ENCODE data around the gene IGSF9.

Gene IGSF9

DNA sequence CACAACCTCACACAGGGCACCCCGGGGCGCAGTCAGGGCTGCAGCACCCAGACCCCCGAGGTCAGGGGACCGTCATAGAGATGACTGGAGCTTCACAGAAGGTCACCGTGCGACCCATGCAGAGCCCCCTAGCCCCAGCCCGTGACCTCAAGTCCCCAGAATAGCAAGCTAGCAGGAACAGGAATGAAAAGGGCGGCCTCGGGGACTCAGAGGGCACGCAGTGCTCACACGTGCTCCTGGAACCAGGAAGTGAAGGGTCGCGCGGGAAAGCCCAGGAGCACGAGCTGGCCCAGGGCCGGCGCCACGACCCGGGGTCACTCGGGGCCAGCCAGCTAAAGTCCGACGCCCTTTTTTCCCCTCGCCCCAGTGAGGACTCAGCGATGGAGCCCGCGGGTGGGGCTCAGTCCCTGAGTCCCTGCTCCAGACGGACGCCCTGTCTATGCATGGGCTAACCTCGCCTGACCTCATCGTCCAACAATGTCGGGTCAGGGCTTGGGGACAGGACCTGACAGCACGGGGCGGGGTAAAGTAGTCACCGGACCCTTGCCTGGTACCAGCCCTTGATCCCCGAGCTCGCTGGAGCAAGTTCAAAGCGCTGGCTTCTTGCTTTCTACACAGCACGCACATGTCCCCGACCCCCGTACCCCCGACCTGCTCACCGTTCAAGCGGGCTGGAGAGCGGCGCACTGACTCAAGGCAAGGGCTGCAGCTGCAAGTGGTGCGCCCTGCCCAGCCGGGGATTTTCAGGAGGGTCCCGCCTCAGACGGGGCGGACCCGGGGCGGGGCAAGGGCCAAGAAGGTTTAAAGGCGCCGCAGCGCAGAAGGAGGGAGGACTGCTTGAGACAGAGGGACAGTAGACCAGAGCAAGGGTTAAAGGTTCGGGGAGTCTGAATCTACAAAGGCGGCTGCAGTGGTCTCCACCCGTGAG is 20.4 kb downstream of the IGSF9 start, which contains the start of gene TAGLN2:
TSS of gene TAGLN2 (minus strand) at position 717 of the 928 bp plus-strand sequence. CDS start 4,998 bp downstream, outside the sequence.
- Mint-ChIP-seq H3K27ac (peak within 1 kb of the TSS; percentile 99), H3K4me1 (ENCODE audit: low read depth) (peaks cover 55% of the 10 kb centered on the region), H3K36me3 (ENCODE audit: low read depth) (peaks cover 41% of the 10 kb centered on the region), H3K4me3 (peak within 1 kb of the TSS; percentile 98), H3K9me3 (no peaks in the 10 kb centered on the region), H3K27me3 (no peaks in the 10 kb centered on the region)

DNA sequence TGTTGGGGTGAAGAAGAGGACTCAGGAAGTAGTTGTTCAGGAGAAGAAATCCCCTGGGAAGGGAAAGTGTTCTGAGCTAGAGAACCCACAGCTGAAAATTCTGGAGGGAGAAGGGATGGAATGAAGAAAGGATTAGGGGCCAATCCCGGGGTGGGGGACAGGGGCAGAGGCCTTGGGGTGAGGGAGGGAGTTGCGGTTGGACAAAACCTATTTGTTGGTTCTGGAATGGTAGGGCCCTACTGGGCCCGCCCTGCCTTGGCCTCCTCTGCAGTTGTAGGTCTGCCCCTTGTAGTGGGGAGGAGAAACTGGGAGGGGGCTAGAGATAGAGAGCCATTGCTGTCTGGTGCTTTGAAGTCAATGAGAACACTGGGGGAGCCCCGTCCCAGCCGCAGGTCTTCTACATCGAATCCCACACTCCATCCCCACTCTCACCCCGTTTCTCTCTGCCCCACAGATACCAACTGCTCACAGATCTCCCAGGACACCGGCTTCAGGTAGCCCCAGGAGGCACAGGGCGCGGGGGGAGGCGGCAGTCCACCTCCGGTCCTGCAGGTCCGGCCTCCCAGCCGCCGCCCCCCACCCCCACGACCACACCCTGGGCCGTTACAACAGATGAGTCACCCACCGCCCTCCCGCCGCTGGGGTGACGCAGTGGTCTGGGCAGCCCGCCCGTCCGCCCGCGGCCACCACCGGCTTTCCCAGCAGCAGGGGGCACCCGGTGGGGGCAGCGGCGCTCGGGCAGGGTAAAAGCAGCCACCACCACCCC is 21.2 kb downstream of the IGSF9 start:
- Mint-ChIP-seq H3K4me1 (ENCODE audit: low read depth) (peaks cover 63% of the 10 kb centered on the region), H3K9me3 (no peaks in the 10 kb centered on the region), H3K27me3 (no peaks in the 10 kb centered on the region), H3K36me3 (ENCODE audit: low read depth) (peaks cover 49% of the 10 kb centered on the region), H3K27ac (peak overlapping the region; percentile 99), H3K4me3 (peak overlapping the region; percentile 98)

DNA sequence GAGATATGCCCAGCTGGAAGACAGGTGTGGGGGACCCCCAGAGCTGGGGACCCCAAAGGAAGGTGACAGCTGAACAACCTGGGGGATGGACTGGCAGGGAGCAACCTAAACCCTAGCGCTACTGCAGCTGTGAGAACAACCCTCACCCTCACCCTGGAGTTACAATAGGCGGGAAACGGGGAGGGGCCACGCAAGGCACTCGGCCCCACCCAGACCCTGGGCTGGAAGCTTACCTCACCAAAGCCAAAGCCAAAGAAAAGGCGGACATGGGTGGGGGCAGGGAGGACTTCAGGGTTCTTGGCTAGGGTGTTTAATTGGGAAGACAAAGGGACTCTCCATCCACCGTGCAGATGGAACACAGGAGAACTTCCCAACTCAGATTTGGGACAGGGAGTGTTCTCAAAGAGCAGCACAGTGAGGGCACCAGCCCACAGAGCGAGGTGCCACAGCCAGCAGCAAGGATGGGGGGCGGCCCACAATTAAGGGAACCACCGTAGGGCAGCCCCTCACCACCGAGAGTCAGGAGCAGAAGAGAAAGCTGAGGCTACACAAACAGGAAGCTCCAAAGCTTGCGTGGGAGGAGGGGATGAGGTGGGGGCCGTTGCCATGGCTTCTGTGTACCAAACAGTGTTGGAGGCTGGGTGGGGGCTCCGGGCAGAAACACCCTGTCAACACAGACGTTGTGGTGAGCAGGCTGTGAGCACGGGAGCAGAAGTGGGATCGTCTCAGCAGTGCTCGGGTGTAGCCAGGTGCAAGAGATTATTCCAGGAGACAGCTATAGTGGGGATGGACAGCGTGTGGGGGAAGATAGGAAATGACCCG is 22.0 kb downstream of the IGSF9 start:
- H3K4me3 Mint-ChIP-seq = peak overlapping the region; percentile 98
- H3K27me3 Mint-ChIP-seq = no peaks in the 10 kb centered on the region
- H3K9me3 Mint-ChIP-seq = no peaks in the 10 kb centered on the region
- H3K4me1 Mint-ChIP-seq (ENCODE audit: low read depth) = peaks cover 70% of the 10 kb centered on the region
- peaks cover 55% of the 10 kb centered on the region for H3K36me3 Mint-ChIP-seq (ENCODE audit: low read depth)
- H3K27ac Mint-ChIP-seq = peak overlapping the region; percentile 99

DNA sequence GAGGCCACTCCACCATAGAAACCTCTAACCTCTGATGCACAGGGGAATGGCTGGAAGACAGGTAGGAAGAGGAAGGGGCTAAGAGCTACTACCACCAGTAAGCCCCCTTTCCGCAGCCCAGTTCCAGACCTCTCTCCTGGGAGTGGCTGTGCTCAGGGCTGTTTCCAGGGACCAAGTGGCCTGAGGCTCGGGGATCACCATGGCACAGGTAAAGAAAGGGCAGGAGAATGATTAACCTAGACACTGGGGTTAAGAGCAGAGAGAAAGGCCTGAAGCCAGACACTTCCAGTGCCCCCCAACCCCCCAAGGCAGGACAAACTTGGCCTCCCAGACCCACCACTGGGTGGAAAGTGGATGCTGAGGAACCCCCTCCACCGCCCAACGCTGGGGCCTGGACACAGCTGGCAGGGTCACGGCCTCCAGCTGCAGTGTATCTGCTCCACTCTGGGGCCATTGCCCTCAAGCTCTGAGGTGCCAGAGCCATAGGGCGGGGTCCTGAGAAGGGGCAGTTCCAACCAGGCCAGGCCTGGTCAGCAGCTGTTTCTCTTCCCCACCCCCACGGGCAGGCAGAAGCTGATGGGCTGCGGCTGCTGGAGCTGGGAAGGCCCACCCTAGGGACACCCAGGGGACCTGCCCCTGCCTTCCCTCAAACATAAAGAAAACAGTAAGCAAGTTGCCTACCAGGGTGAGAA is 22.8 kb downstream of the IGSF9 start:
- Mint-ChIP-seq H3K4me1 (ENCODE audit: low read depth) (peaks cover 78% of the 10 kb centered on the region), H3K9me3 (no peaks in the 10 kb centered on the region), H3K4me3 (peak overlapping the region; percentile 98), H3K36me3 (ENCODE audit: low read depth) (peaks cover 63% of the 10 kb centered on the region), H3K27me3 (no peaks in the 10 kb centered on the region), H3K27ac (peak overlapping the region; percentile 99)

DNA sequence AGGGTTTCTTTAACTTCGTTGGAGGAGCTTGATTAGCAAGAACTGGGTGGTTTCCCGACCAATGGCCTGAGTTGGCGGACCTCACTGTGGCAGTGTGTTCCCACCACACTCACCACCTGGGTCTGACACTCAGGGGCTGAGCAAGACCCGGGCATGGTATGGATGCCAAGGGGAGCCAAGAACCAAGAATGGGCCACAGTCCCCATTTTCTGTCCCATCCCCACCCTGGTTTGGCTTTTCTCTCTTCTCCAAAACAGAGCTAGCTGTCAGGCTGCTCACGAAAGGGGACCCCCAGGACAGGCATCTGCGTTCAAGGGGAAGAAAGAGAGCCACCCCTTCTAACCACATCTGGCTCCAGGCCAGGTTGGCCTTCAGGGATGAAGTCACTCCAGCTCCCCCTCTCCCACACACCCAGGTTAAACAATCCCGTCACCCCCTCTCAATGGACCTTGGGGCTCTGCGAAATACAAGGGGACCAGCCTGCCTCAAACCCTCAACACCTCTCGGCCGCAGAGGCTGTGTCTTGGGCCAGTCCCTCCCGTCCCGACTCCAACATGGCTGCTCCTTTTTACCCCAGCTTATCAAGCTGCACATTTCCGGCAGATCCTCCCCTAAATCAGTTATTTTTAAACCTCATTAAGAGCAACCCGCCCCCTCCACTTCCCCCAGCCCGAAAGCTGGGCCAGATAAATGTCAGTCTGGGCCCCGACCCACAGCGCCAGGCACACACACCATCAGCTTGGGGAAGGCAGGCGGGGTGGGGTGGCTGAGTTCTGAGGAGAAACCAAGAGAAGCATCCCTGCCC is 23.5 kb downstream of the IGSF9 start:
- no peaks in the 10 kb centered on the region for H3K27me3 Mint-ChIP-seq

DNA sequence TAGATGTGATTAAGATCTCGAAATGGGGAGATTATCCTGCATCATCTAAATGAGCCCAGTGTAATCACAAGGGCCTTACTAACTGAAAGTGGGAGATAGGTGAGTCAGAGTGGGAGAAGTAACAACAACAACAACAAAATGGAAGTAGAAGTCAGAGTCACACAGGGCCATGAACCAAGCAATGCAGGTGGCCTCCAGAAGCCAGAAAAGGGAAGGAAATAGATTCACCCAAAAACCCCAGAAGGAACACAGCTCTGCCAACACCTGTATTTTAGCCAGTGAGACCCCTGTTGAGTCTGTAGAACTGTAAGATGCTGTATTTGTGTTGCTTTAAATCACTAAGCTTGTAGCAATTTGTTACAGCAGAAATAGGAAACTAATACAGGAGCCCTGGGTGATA is 24.2 kb downstream of the IGSF9 start:
- Mint-ChIP-seq H3K36me3 (ENCODE audit: low read depth) (peaks cover 73% of the 10 kb centered on the region), H3K4me1 (ENCODE audit: low read depth) (peaks cover 78% of the 10 kb centered on the region)

More for the DNA sequence above, 23.5 kb downstream of the IGSF9 start:
- H3K9me3 Mint-ChIP-seq = no peaks in the 10 kb centered on the region
- peak overlapping the region; percentile 71 for H3K27ac Mint-ChIP-seq
- H3K4me1 Mint-ChIP-seq (ENCODE audit: low read depth) = peaks cover 82% of the 10 kb centered on the region
- peaks cover 67% of the 10 kb centered on the region for H3K36me3 Mint-ChIP-seq (ENCODE audit: low read depth)
- H3K4me3 Mint-ChIP-seq = peak overlapping the region; percentile 98

DNA sequence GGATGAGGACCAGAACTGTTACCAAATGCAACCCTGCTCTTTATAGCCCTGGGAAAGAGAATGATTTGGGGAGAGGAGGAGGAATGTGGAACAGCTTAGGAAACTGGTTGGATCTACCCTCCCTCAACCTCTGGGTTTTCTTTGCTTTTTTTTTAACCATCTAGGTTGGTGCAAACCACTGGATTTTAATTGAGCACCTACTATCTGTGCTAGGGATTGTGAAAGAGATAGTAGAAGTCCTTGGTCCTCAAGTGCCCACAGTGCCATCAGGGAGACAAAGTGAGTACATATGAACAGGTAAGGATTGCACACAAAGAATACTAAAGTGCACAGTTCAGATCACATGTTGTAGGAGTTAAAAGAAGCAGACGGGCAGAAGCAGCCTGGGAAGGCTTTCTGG is 24.8 kb downstream of the IGSF9 start:
- H3K36me3 Mint-ChIP-seq (ENCODE audit: low read depth) = peaks cover 77% of the 10 kb centered on the region
- peaks cover 72% of the 10 kb centered on the region for H3K4me1 Mint-ChIP-seq (ENCODE audit: low read depth)
- peak overlapping the region; percentile 71 for H3K27ac Mint-ChIP-seq
- no peaks in the 10 kb centered on the region for H3K9me3 Mint-ChIP-seq
- no peaks in the 10 kb centered on the region for H3K27me3 Mint-ChIP-seq
- peak overlapping the region; percentile 98 for H3K4me3 Mint-ChIP-seq

More for the DNA sequence above, 24.2 kb downstream of the IGSF9 start:
- Mint-ChIP-seq H3K9me3 (no peaks in the 10 kb centered on the region), H3K27ac (peak overlapping the region; percentile 71), H3K4me3 (peak overlapping the region; percentile 98), H3K27me3 (no peaks in the 10 kb centered on the region)

DNA sequence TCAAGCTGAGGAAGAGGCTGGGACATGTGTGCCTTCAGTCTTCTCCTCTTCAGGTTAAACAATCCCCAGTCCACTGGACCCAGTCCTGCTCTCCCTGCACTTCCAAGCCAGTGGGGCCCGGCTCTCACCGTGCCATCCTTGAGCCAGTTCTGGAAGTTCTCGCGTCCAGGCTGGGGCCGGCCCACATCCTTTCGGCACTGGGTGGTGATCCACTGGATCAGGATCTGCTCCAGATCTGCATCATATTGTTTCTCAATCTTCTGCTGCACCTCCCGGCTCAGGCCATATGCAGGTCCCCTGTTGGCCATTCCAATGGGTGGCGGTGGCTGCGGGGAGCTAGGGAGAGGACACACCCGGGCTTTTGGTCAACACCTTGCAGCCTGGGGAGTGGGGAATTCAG is 25.2 kb downstream of the IGSF9 start:
- Mint-ChIP-seq H3K4me3 (no peak overlapping the region), H3K27ac (peak overlapping the region; percentile 71), H3K4me1 (ENCODE audit: low read depth) (peaks cover 68% of the 10 kb centered on the region), H3K36me3 (ENCODE audit: low read depth) (peaks cover 78% of the 10 kb centered on the region), H3K27me3 (no peaks in the 10 kb centered on the region), H3K9me3 (no peaks in the 10 kb centered on the region)

DNA sequence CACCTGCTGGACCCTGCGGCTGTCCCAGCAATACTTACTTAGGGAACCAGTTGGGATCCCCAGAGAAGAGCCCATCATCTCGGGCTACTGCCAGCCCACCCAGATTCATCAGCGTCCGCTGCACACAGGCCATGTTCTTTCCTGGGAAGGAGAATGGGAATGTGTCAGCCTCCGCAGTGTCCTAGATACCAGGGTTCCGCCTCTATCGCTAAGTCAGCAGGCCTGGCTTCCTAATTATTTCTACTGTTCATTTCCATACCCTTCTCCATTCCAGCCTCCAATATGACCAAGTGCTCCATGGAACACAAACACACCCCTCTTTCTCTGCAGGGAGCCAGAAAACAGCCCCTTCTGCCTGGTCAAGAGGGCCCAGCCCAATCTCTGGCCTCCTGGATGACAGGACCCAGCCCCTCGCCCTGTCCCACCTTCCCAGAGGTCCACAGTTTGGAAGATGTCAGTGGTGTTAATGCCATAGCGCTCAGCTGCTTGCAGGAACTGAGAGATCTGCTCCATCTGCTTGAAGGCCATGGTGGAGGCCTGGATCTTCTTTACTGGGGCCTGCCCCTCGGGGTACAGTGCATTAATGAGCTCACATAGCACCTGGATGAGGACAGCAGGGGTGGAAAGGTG is 26.1 kb downstream of the IGSF9 start:
- Mint-ChIP-seq H3K27ac (peak overlapping the region; percentile 39), H3K9me3 (no peaks in the 10 kb centered on the region), H3K4me1 (ENCODE audit: low read depth) (peaks cover 68% of the 10 kb centered on the region), H3K36me3 (ENCODE audit: low read depth) (peaks cover 78% of the 10 kb centered on the region), H3K27me3 (no peaks in the 10 kb centered on the region), H3K4me3 (peak overlapping the region; percentile 33)

DNA sequence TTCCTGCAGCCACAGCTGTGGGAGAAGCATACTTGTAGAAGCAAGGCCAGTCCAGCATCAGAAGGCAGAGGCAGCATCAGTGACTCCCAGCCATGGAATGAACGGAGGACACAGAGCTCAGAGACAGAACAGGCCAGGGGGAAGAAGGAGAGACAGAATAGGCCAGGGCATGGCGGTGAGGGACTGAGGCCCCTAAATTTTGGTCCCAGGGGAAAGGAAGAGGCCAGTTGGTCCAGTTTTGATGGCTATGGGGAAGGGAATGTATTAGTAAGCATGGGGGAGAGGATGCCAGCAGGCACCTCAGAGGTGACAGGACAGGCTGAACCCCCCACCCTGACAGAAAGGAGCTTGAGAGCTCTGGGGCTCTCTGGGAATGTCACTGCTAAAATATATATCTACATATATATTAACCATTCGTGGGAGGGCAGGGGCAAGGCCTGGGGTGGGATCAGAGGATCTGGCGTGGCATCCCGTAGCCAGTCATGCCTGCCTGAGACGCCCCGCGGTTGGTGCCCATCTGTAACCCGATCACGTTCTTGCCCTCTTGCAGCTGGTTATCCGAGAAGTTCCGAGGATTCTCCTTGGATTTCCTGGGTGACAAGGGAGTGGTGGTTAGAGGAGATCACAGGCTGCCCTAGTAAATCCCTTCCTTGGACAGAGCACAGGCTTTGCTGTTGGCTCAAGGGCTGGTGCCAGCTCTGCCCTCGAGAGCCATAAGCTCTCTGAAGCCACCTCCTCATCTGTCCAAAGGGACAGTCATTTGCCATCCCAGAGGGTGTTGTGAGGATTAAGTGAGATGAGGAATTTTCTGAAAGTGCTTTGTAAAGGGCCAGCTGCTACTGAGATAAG is 26.8 kb downstream of the IGSF9 start:
- Mint-ChIP-seq H3K27me3 (no peaks in the 10 kb centered on the region), H3K36me3 (ENCODE audit: low read depth) (peaks cover 73% of the 10 kb centered on the region)

DNA sequence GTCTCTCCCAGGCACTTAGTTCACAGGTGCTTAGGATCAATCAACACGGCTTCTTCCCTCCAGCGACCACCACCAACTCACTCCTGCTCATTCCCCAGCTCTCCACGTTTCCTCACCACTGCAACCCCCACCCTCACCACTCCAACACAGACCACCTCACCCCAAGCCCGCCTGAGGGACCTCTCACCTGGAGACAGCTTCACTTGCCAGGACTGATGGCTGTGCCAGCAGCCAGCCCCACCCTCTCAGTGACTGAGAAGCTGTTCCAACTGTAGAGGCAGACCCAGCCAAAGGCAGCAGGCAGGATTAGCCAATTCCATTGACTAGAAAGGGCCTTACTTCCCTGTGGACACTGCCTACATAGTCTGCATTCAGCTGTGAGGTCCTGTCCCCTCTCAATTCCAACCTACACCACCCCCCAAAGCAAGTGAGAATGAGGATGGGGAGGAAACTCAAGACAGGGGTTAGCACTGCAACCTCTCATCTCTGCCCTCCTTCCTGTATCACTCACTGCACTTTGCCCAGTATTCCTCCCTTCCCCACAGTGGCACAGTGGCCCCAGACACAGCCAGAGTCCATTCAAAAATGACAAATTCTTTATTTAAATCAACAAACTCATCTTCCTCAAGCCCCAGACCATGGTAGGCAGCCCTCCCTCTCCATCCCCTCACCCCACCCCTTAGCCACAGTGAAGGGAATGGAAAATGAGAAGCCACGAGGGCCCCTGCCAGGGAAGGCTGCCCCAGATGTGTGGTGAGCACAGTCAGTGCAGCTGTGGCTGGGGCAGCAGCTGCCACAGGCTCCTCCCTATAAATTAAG is 27.7 kb downstream of the IGSF9 start:
- Mint-ChIP-seq H3K4me3 (peak overlapping the region; percentile 40), H3K4me1 (ENCODE audit: low read depth) (peaks cover 67% of the 10 kb centered on the region)

More for the DNA sequence above, 26.8 kb downstream of the IGSF9 start:
- H3K4me3 Mint-ChIP-seq = peak overlapping the region; percentile 40
- H3K9me3 Mint-ChIP-seq = no peaks in the 10 kb centered on the region
- peaks cover 71% of the 10 kb centered on the region for H3K4me1 Mint-ChIP-seq (ENCODE audit: low read depth)
- H3K27ac Mint-ChIP-seq = peak overlapping the region; percentile 82

More for the DNA sequence above, 27.7 kb downstream of the IGSF9 start:
- Mint-ChIP-seq H3K9me3 (no peaks in the 10 kb centered on the region), H3K36me3 (ENCODE audit: low read depth) (peaks cover 69% of the 10 kb centered on the region), H3K27me3 (no peaks in the 10 kb centered on the region), H3K27ac (peak overlapping the region; percentile 82)
